Suppressor macrophage treated with lipopolysaccharide for 4 hours (primary cell): ENCODE results near the gene AGPAT1.
A peak's percentile ranks its signal among the peaks of the same experiment; 100 is the strongest.

ENCODE experiments used
- DNase-seq: peaks from one replicate; pipeline ENCODE4 v3.0.0-alpha.2; 2020

The AGPAT1 gene

GRCh38 chr6:32167761-32168262 lies 8.1 kb downstream of the AGPAT1 start:
- no peak for DNase-seq

GRCh38 chr6:32167154-32167760 lies 8.6 kb downstream of the AGPAT1 start:
- no peak for DNase-seq

- DNase-seq, result no peak
Measured at GRCh38 chr6:32166411-32167061, 9.3 kb downstream of the AGPAT1 start.

GRCh38 chr6:32164295-32164694 lies 11.6 kb downstream of the AGPAT1 start, which contains the start of gene EGFL8:
Gene EGFL8 (plus strand): TSS chr6:32164595. CDS start chr6:32166166, 1,571 bp downstream.
- DNase-seq, result no peak

- DNase-seq, result no peak
Measured at GRCh38 chr6:32163559-32164258, 12.2 kb downstream of the AGPAT1 start.

GRCh38 chr6:32158052-32158451 lies 17.8 kb downstream of the AGPAT1 start:
- no peak for DNase-seq

- no peak for DNase-seq
Measured at GRCh38 chr6:32156891-32157290, 19.0 kb downstream of the AGPAT1 start.

- DNase-seq, result peak; percentile 23
Measured at GRCh38 chr6:32154514-32155161, 21.2 kb downstream of the AGPAT1 start.

- DNase-seq, result peak; percentile 38
Measured at GRCh38 chr6:32153564-32154513, 22.0 kb downstream of the AGPAT1 start, which contains the start of gene PPT2. Gene PPT2 (plus strand): TSS chr6:32154141. CDS start chr6:32154595, 454 bp downstream.

GRCh38 chr6:32152769-32153563 lies 22.9 kb downstream of the AGPAT1 start:
- no peak for DNase-seq

- no peak for DNase-seq
Measured at GRCh38 chr6:32151863-32152768, 23.8 kb downstream of the AGPAT1 start, which contains the start of gene PRRT1. Gene PRRT1 (minus strand): TSS chr6:32151939. CDS start chr6:32151827, 112 bp downstream.

- DNase-seq, result no peak
Measured at GRCh38 chr6:32151181-32151862, 24.6 kb downstream of the AGPAT1 start.

GRCh38 chr6:32149932-32150870 lies 25.7 kb downstream of the AGPAT1 start:
- no peak for DNase-seq

GRCh38 chr6:32149092-32149755 lies 26.7 kb downstream of the AGPAT1 start:
- no peak for DNase-seq

GRCh38 chr6:32148289-32149091 lies 27.4 kb downstream of the AGPAT1 start:
- peak; percentile 80 for DNase-seq

GRCh38 chr6:32147401-32148132 lies 28.3 kb downstream of the AGPAT1 start:
- peak; percentile 22 for DNase-seq
